NAMALWA (cell line): ENCODE results near the gene GATA5.

Source experiments
- DNase-seq: peaks from one replicate; pipeline ENCODE4 v3.0.0-alpha.2; 2015; ENCODE audit warnings: low spot score

The GATA5 gene

GRCh38 chr20:62472138-62472940 is 3.5 kb downstream of the GATA5 start:
- DNase-seq = no peak

GRCh38 chr20:62470459-62470858 is 5.3 kb downstream of the GATA5 start:
- no peak for DNase-seq

GRCh38 chr20:62470001-62470400 is 5.8 kb downstream of the GATA5 start:
- DNase-seq = no peak

- no peak for DNase-seq
Observed at GRCh38 chr20:62469352-62469751, 6.4 kb downstream of the GATA5 start.

- DNase-seq = no peak
Observed at GRCh38 chr20:62466806-62467537, 8.8 kb downstream of the GATA5 start.

GRCh38 chr20:62466072-62466760 is 9.6 kb downstream of the GATA5 start:
- DNase-seq = no peak

- DNase-seq = no peak
Observed at GRCh38 chr20:62464990-62465389, 10.8 kb downstream of the GATA5 start.

GRCh38 chr20:62464425-62464770 is 11.4 kb downstream of the GATA5 start:
- no peak for DNase-seq

- DNase-seq = no peak
Observed at GRCh38 chr20:62463651-62464424, 12.0 kb downstream of the GATA5 start.

GRCh38 chr20:62462976-62463592 is 12.7 kb downstream of the GATA5 start:
- DNase-seq = no peak

GRCh38 chr20:62461834-62462233 is 14.0 kb downstream of the GATA5 start:
- no peak for DNase-seq

GRCh38 chr20:62461157-62461556 is 14.6 kb downstream of the GATA5 start:
- DNase-seq = no peak

GRCh38 chr20:62460678-62461077 is 15.1 kb downstream of the GATA5 start:
- DNase-seq = no peak

- no peak for DNase-seq
Observed at GRCh38 chr20:62459488-62459887, 16.3 kb downstream of the GATA5 start.

GRCh38 chr20:62458275-62459251 is 17.2 kb downstream of the GATA5 start:
- no peak for DNase-seq

- no peak for DNase-seq
Observed at GRCh38 chr20:62457831-62458230, 18.0 kb downstream of the GATA5 start.

- no peak for DNase-seq
Observed at GRCh38 chr20:62457098-62457497, 18.7 kb downstream of the GATA5 start.

- no peak for DNase-seq
Observed at GRCh38 chr20:62455929-62456328, 19.9 kb downstream of the GATA5 start.

GRCh38 chr20:62454904-62455636 is 20.7 kb downstream of the GATA5 start:
- no peak for DNase-seq
